ENCODE results near the gene TLE1.

TLE1 gene

GRCh38 chr9:81579381-81579780 is 110.0 kb downstream of the TLE1 start:
- H3K9me3 ChIP-seq (ENCODE audit: control insufficient read depth, low read depth, low read length), result no peaks in the 10 kb centered on the region
- H3K27ac ChIP-seq (ENCODE audit: low read length), result no peak overlapping the region
- H3K36me3 ChIP-seq (ENCODE audit: control insufficient read depth, low read depth, low read length), result peaks cover 26% of the 10 kb centered on the region
- no peak overlapping the region for H3K9ac ChIP-seq (ENCODE audit: low read length)
- H3K4me1 ChIP-seq (ENCODE audit: control insufficient read depth, low read depth, low read length), result peaks cover 14% of the 10 kb centered on the region
- H3K27me3 ChIP-seq (ENCODE audit: control insufficient read depth, insufficient read depth, low read length), result no peaks in the 10 kb centered on the region
- no peak overlapping the region for H3K4me3 ChIP-seq (ENCODE audit: low read length)

- Histone ChIP-seq H3K4me3 (ENCODE audit: low read length) (no peak overlapping the region), H3K27ac (ENCODE audit: low read length) (no peak overlapping the region), H3K4me1 (ENCODE audit: control insufficient read depth, low read depth, low read length) (peaks cover 22% of the 10 kb centered on the region), H3K9me3 (ENCODE audit: control insufficient read depth, low read depth, low read length) (no peaks in the 10 kb centered on the region), H3K36me3 (ENCODE audit: control insufficient read depth, low read depth, low read length) (peaks cover 18% of the 10 kb centered on the region), H3K27me3 (ENCODE audit: control insufficient read depth, insufficient read depth, low read length) (no peaks in the 10 kb centered on the region), H3K9ac (ENCODE audit: low read length) (no peak overlapping the region)
These were observed 110.7 kb downstream of the TLE1 start for GRCh38 chr9:81578606-81579005.

- no peaks in the 10 kb centered on the region for H3K36me3 ChIP-seq (ENCODE audit: control insufficient read depth, low read depth, low read length)
- H3K9ac ChIP-seq (ENCODE audit: low read length), result no peak overlapping the region
- H3K27ac ChIP-seq (ENCODE audit: low read length), result no peak overlapping the region
- no peak overlapping the region for H3K4me3 ChIP-seq (ENCODE audit: low read length)
- no peaks in the 10 kb centered on the region for H3K27me3 ChIP-seq (ENCODE audit: control insufficient read depth, insufficient read depth, low read length)
- peaks cover 23% of the 10 kb centered on the region for H3K4me1 ChIP-seq (ENCODE audit: control insufficient read depth, low read depth, low read length)
- H3K9me3 ChIP-seq (ENCODE audit: control insufficient read depth, low read depth, low read length), result no peaks in the 10 kb centered on the region
These were observed 113.4 kb downstream of the TLE1 start for GRCh38 chr9:81575956-81576355.

GRCh38 chr9:81574405-81574804 is 114.9 kb downstream of the TLE1 start:
- Histone ChIP-seq H3K4me1 (ENCODE audit: control insufficient read depth, low read depth, low read length) (peaks cover 20% of the 10 kb centered on the region), H3K27ac (ENCODE audit: low read length) (no peak overlapping the region), H3K4me3 (ENCODE audit: low read length) (no peak overlapping the region), H3K9ac (ENCODE audit: low read length) (no peak overlapping the region), H3K36me3 (ENCODE audit: control insufficient read depth, low read depth, low read length) (no peaks in the 10 kb centered on the region), H3K9me3 (ENCODE audit: control insufficient read depth, low read depth, low read length) (no peaks in the 10 kb centered on the region), H3K27me3 (ENCODE audit: control insufficient read depth, insufficient read depth, low read length) (no peaks in the 10 kb centered on the region)

GRCh38 chr9:81573415-81574321 is 115.7 kb downstream of the TLE1 start:
- no peaks in the 10 kb centered on the region for H3K27me3 ChIP-seq (ENCODE audit: control insufficient read depth, insufficient read depth, low read length)
- H3K27ac ChIP-seq (ENCODE audit: low read length), result no peak overlapping the region
- H3K4me1 ChIP-seq (ENCODE audit: control insufficient read depth, low read depth, low read length), result peaks cover 13% of the 10 kb centered on the region
- no peak overlapping the region for H3K9ac ChIP-seq (ENCODE audit: low read length)
- no peaks in the 10 kb centered on the region for H3K36me3 ChIP-seq (ENCODE audit: control insufficient read depth, low read depth, low read length)
- H3K9me3 ChIP-seq (ENCODE audit: control insufficient read depth, low read depth, low read length), result no peaks in the 10 kb centered on the region
- no peak overlapping the region for H3K4me3 ChIP-seq (ENCODE audit: low read length)

- no peak overlapping the region for H3K27ac ChIP-seq (ENCODE audit: low read length)
- H3K9me3 ChIP-seq (ENCODE audit: control insufficient read depth, low read depth, low read length), result no peaks in the 10 kb centered on the region
- H3K36me3 ChIP-seq (ENCODE audit: control insufficient read depth, low read depth, low read length), result no peaks in the 10 kb centered on the region
- no peaks in the 10 kb centered on the region for H3K27me3 ChIP-seq (ENCODE audit: control insufficient read depth, insufficient read depth, low read length)
- peaks cover 13% of the 10 kb centered on the region for H3K4me1 ChIP-seq (ENCODE audit: control insufficient read depth, low read depth, low read length)
- H3K4me3 ChIP-seq (ENCODE audit: low read length), result no peak overlapping the region
- H3K9ac ChIP-seq (ENCODE audit: low read length), result no peak overlapping the region
These were observed 119.3 kb downstream of the TLE1 start for GRCh38 chr9:81570083-81570482.

- Histone ChIP-seq H3K27ac (ENCODE audit: low read length) (no peak overlapping the region), H3K9me3 (ENCODE audit: control insufficient read depth, low read depth, low read length) (no peaks in the 10 kb centered on the region), H3K4me3 (ENCODE audit: low read length) (no peak overlapping the region), H3K36me3 (ENCODE audit: control insufficient read depth, low read depth, low read length) (no peaks in the 10 kb centered on the region), H3K27me3 (ENCODE audit: control insufficient read depth, insufficient read depth, low read length) (no peaks in the 10 kb centered on the region), H3K9ac (ENCODE audit: low read length) (no peak overlapping the region), H3K4me1 (ENCODE audit: control insufficient read depth, low read depth, low read length) (no peaks in the 10 kb centered on the region)
These were observed 123.2 kb downstream of the TLE1 start for GRCh38 chr9:81566074-81566698.

- H3K27ac ChIP-seq (ENCODE audit: low read length), result no peak overlapping the region
- H3K4me1 ChIP-seq (ENCODE audit: control insufficient read depth, low read depth, low read length), result no peaks in the 10 kb centered on the region
- no peaks in the 10 kb centered on the region for H3K36me3 ChIP-seq (ENCODE audit: control insufficient read depth, low read depth, low read length)
- H3K9ac ChIP-seq (ENCODE audit: low read length), result no peak overlapping the region
- H3K4me3 ChIP-seq (ENCODE audit: low read length), result no peak overlapping the region
- H3K27me3 ChIP-seq (ENCODE audit: control insufficient read depth, insufficient read depth, low read length), result no peaks in the 10 kb centered on the region
- H3K9me3 ChIP-seq (ENCODE audit: control insufficient read depth, low read depth, low read length), result no peaks in the 10 kb centered on the region
These were observed 123.7 kb downstream of the TLE1 start for GRCh38 chr9:81565609-81566008.

- H3K27ac ChIP-seq (ENCODE audit: low read length), result no peak overlapping the region
- no peaks in the 10 kb centered on the region for H3K4me1 ChIP-seq (ENCODE audit: control insufficient read depth, low read depth, low read length)
- no peaks in the 10 kb centered on the region for H3K27me3 ChIP-seq (ENCODE audit: control insufficient read depth, insufficient read depth, low read length)
- H3K36me3 ChIP-seq (ENCODE audit: control insufficient read depth, low read depth, low read length), result no peaks in the 10 kb centered on the region
- H3K4me3 ChIP-seq (ENCODE audit: low read length), result no peak overlapping the region
- H3K9ac ChIP-seq (ENCODE audit: low read length), result no peak overlapping the region
- no peaks in the 10 kb centered on the region for H3K9me3 ChIP-seq (ENCODE audit: control insufficient read depth, low read depth, low read length)
These were observed 124.2 kb downstream of the TLE1 start for GRCh38 chr9:81565144-81565543.

- Histone ChIP-seq H3K9ac (ENCODE audit: low read length) (no peak overlapping the region), H3K36me3 (ENCODE audit: control insufficient read depth, low read depth, low read length) (no peaks in the 10 kb centered on the region), H3K4me1 (ENCODE audit: control insufficient read depth, low read depth, low read length) (peaks cover 3% of the 10 kb centered on the region), H3K27me3 (ENCODE audit: control insufficient read depth, insufficient read depth, low read length) (no peaks in the 10 kb centered on the region), H3K27ac (ENCODE audit: low read length) (no peak overlapping the region), H3K4me3 (ENCODE audit: low read length) (no peak overlapping the region), H3K9me3 (ENCODE audit: control insufficient read depth, low read depth, low read length) (no peaks in the 10 kb centered on the region)
These were observed 124.7 kb downstream of the TLE1 start for GRCh38 chr9:81564632-81565031.

GRCh38 chr9:81563739-81564138 is 125.6 kb downstream of the TLE1 start:
- H3K27ac ChIP-seq (ENCODE audit: low read length), result no peak overlapping the region
- H3K4me1 ChIP-seq (ENCODE audit: control insufficient read depth, low read depth, low read length), result peaks cover 6% of the 10 kb centered on the region
- H3K27me3 ChIP-seq (ENCODE audit: control insufficient read depth, insufficient read depth, low read length), result no peaks in the 10 kb centered on the region
- no peak overlapping the region for H3K9ac ChIP-seq (ENCODE audit: low read length)
- no peaks in the 10 kb centered on the region for H3K9me3 ChIP-seq (ENCODE audit: control insufficient read depth, low read depth, low read length)
- H3K36me3 ChIP-seq (ENCODE audit: control insufficient read depth, low read depth, low read length), result no peaks in the 10 kb centered on the region
- H3K4me3 ChIP-seq (ENCODE audit: low read length), result no peak overlapping the region

- Histone ChIP-seq H3K27ac (ENCODE audit: low read length) (no peak overlapping the region), H3K9ac (ENCODE audit: low read length) (no peak overlapping the region), H3K27me3 (ENCODE audit: control insufficient read depth, insufficient read depth, low read length) (no peaks in the 10 kb centered on the region), H3K9me3 (ENCODE audit: control insufficient read depth, low read depth, low read length) (no peaks in the 10 kb centered on the region), H3K4me1 (ENCODE audit: control insufficient read depth, low read depth, low read length) (peaks cover 6% of the 10 kb centered on the region), H3K36me3 (ENCODE audit: control insufficient read depth, low read depth, low read length) (no peaks in the 10 kb centered on the region), H3K4me3 (ENCODE audit: low read length) (no peak overlapping the region)
These were observed 126.3 kb downstream of the TLE1 start for GRCh38 chr9:81563020-81563407.

Measured in iPS-18a (cell line).